T-helper 22 cell (primary cell): ENCODE data around the gene ZNF549.

Experiments used
- DNase-seq: peaks from one replicate; pipeline ENCODE4 v3.0.0-alpha.2; 2020; ENCODE audit warnings: low read depth

Gene ZNF549

GRCh38 chr19:57566396-57567265, 39.5 kb downstream of the ZNF549 start:
- DNase-seq, result no peak

GRCh38 chr19:57570707-57571106, 43.6 kb downstream of the ZNF549 start:
- no peak for DNase-seq

GRCh38 chr19:57572415-57572947, 45.3 kb downstream of the ZNF549 start:
- DNase-seq, result no peak

GRCh38 chr19:57576661-57577060, 49.5 kb downstream of the ZNF549 start:
- DNase-seq, result no peak

GRCh38 chr19:57578487-57579205, 51.5 kb downstream of the ZNF549 start, which contains the start of gene ZNF416:
Gene ZNF416, minus strand, starts transcription at chr19:57578911. Its CDS starts 207 bp downstream, at chr19:57578704.
- peak; percentile 92 for DNase-seq

GRCh38 chr19:57583104-57583520, 56.0 kb downstream of the ZNF549 start:
- no peak for DNase-seq

- peak; percentile 68 for DNase-seq
Measured at GRCh38 chr19:57583521-57584416, 56.6 kb downstream of the ZNF549 start, which contains the start of gene ZIK1. Gene ZIK1, plus strand, starts transcription at chr19:57584145. Its CDS starts 212 bp downstream, at chr19:57584357.

GRCh38 chr19:57587529-57587928, 60.4 kb downstream of the ZNF549 start:
- no peak for DNase-seq

- DNase-seq, result no peak
Measured at GRCh38 chr19:57599377-57599760, 72.2 kb downstream of the ZNF549 start.

- DNase-seq, result peak; percentile 55
Measured at GRCh38 chr19:57599761-57600383, 72.7 kb downstream of the ZNF549 start, which contains the start of gene ZNF530. Gene ZNF530, plus strand, starts transcription at chr19:57599885. Its CDS starts 4,461 bp downstream, at chr19:57604346.

GRCh38 chr19:57606931-57607330, 79.8 kb downstream of the ZNF549 start:
- no peak for DNase-seq
